ENCODE results near the gene TNPO2.
"Not testable (repeated sequence)": the region's sequence is repeated elsewhere in the genome, so short reads cannot be mapped to it uniquely, and the experiment has no call there.

Gene TNPO2

GRCh38 chr19:12705654-12706331 is 17.9 kb downstream of the TNPO2 start:
- no peak for DNase-seq (ENCODE audit: low read depth in 2 of 2)

- no peak for DNase-seq (ENCODE audit: low read depth in 2 of 2)
These were observed 18.6 kb downstream of the TNPO2 start for GRCh38 chr19:12705169-12705568.

GRCh38 chr19:12703046-12703445 is 20.7 kb downstream of the TNPO2 start:
- no peak for DNase-seq (ENCODE audit: low read depth in 2 of 2)

GRCh38 chr19:12701596-12702282 is 22.0 kb downstream of the TNPO2 start:
- DNase-seq (ENCODE audit: low read depth in 2 of 2): no peak

DNA sequence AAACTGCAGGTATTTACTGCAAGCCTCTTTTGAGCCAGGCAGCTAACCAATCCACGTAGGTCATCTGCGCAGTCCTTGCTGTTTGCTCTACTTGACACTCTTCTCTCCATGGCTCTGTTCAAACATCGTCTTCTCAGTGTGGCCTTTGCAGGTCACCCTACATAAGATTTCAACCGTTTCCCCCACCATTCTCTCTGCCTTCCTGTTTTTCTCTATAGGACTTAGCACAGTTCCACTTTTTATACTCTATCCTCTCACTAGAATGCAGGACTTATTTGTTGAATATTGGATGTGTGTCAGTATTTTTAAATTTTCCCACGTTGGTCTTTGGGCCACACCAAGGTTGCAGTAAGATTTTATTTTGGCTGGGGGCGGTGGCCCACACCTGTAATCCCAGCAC is 25.6 kb downstream of the TNPO2 start:
- no peak for DNase-seq (ENCODE audit: low read depth in 2 of 2)

DNA sequence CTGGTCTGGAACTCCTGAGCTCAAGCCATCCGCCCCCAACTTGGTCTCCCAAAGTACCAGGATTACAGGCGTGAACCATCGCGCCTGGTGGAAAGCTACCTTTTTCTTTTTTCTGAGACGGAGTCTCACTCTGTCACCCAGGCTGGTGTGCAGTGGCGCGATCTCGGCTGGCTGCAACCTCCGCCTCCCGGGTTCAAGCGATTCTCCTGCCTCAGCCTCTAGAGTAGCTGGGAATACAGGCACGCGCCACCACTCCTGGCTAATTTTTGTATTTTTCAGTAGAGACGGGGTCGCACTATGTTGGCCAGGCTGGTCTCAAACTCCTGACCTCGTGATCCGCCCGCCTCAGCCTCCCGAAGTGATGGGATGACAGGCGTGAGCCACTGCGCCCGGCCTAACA is 26.3 kb downstream of the TNPO2 start:
- not testable (repeated sequence) for DNase-seq (ENCODE audit: low read depth in 2 of 2)

DNA sequence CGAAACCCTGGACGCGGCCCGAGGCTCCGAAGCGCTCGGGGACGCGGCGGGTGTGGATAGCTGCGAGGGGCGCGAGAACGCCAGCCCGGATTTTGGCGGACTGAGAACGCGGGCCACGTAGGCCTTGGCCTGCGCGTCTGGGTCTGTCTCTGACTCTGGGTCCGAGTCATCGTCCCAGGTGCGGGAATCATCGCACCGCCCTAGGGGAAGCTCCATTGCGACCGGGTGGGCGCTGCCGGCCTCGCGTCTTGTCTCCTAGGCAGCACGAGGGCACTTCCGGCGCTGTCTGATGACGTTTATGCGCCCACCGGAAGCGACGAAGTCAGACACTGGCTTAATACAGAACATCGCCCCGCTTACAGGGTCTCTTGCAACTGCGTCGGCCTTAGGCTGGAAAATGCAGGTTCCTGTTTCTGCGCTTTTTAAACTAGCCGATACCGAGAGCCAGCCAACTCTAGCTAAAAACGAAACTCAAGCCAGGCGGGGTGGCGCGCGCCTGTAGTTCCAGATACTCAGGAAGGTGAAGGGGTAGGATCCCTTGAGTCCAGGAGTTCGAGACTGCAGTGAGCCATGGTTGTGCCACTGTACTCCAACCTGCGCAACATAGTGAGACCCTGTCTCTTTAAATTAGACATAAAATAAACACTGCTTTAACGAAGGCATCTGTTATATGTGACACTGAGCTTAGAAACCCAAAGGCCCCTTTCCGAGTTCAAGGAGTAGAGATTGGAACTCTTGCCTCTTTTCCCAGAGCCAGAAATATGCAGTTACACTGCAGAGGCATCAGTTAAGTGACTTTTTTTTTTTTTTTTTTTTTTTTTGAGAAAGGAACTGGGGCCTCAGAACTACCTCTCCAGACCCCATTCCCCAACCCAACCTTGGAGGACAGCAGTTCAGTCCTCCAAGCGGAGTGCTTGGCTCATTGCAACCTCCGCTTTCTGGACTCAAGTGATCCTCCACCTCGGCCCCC is 27.1 kb downstream of the TNPO2 start, which contains the start of gene FBXW9:
TSS of gene FBXW9 (minus strand) at position 266 of the 970 bp plus-strand sequence. CDS start at position 216, 50 bp downstream.
- peak; percentile 97 for DNase-seq (ENCODE audit: low read depth in 2 of 2)

DNA sequence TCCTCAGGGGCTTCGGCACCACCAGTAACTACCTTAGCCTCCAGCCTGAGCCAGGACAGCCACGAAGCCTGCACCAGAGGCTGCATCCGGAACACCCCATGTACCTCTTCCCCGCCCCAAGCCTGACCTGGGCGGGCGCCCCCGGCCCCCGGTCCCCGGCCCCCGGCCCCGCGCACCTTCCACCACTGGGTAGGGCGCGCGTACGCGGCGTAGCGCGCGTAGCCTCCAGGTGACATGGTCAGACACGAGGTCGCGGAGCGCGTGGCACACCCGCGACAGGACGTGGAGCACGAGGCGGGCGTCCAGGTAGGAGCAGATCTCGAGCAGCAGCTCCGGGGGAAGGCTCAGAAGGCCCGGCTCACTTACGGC is 27.8 kb downstream of the TNPO2 start:
- peak in 1 of 2 donors; percentile 31 for DNase-seq (ENCODE audit: low read depth in 2 of 2)

DNA sequence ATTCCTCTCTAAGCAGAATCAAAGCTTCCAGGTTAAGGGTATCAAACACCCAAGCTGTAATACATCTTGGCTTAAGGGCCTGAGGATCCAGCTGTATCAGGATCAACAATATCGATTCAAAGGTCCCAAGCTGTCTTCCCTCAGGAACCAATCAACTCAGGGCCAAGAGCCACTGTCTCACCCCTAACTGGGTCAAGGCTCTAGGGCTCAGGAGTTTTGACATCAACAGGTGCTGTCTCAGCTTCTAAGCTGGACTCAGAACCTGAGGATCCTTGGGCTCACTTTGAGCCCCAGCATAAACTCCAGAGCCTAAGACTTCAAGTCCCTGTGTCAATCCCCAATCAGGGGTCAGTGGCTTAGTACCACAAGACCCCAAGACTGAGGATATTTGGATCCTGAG is 28.2 kb downstream of the TNPO2 start:
- DNase-seq (ENCODE audit: low read depth in 2 of 2): no peak

GRCh38 chr19:12695096-12695495 is 28.6 kb downstream of the TNPO2 start:
- DNase-seq (ENCODE audit: low read depth in 2 of 2): no peak

DNA sequence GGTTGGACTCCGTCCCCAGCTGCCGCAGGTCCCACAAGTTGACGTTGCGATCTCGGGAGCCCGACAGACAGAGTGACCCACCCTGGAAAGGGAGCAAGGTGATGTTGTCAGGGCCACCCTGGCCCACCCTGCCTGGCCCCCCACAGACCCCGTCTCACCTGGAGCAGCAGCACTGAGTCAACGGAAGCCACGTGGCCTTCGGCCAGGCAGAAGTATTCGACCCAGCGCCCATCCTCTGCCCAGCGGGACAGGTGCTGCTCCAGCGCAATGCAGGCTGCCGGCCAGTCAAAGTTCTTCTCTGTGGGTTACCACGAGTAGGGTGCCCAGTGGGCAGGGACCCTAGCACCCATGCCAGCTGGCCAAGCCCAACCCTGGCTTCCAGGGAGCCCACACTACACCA is 29.1 kb downstream of the TNPO2 start:
- no peak for DNase-seq (ENCODE audit: low read depth in 2 of 2)

GRCh38 chr19:12692960-12693359 is 30.8 kb downstream of the TNPO2 start:
- DNase-seq (ENCODE audit: low read depth in 2 of 2): no peak

GRCh38 chr19:12689581-12690216 is 34.0 kb downstream of the TNPO2 start:
- DNase-seq (ENCODE audit: low read depth in 2 of 2): no peak

DNA sequence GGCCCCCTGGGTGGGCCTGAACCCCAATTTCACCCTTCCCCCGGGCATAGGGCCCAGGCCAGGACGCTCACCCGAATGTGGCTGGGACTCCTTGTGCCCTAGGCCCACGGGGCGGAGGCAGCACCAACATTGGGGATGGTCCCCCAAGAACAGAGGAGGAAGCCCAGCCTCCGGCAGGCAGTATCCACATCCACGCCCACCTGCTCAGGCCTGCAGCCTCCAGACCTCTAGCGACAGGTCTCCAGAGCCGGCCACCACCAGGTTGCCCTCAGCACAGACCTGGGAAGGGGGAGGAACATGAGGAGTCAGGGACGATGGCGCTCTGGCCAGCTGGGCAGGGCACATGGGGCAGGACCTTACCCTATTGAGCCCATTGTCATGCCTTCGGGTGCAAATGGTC is 34.7 kb downstream of the TNPO2 start:
- DNase-seq (ENCODE audit: low read depth in 2 of 2): no peak

- DNase-seq (ENCODE audit: low read depth in 2 of 2): no peak
These were observed 36.1 kb downstream of the TNPO2 start, which contains the start of gene GNG14 for GRCh38 chr19:12687496-12688196. GNG14 (plus strand) TSS chr19:12687998; CDS start chr19:12688049, 51 bp downstream.

GRCh38 chr19:12685831-12686230 is 37.9 kb downstream of the TNPO2 start:
- no peak for DNase-seq (ENCODE audit: low read depth in 2 of 2)

DNA sequence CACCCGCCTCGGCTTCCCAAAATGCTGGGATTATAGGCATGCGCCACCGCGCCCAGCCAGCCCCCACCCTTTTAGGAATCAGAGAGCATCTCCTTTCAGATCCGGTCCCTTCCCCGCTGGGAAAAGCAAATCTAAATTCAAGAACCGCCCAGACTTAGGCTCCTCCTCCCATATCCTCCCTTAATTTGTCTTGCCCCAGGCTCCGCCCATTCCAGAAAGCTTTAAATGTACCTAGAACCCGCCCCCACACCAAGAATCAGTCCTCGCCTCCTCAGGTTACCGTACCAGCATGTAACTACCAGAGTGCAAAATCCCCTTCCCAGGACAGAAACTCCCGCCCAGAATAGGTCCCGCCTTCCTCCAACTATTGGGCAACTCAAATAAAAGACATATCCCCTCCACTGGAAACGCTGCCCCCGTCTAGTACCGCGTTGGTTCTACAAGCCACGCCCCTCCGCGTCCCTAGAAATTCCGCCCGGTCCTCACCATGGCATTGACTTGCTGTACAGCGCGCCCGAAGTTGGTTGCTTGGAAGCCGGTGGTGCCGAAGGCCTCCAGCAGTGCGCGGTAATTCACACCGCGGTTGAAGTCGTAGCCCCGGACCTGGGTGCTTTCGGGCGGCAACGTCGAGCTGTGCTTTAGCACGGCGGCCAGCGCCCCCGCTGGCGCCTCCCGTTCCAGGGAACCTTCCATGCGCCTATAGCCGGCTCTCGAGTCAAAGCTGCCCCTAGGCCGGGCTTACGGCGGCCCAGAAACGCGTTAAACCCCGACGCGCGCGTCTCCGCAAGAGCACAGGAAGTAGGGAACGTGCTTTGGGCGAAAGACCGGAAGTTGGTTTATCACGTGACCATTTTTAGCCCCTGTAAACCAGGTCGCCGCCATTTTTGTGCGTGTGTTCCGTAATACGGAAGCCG is 42.4 kb downstream of the TNPO2 start, which contains the start of gene DHPS:
TSS of gene DHPS (minus strand) at position 807 of the 914 bp plus-strand sequence. CDS start at position 693, 114 bp downstream.
- DNase-seq (ENCODE audit: low read depth in 2 of 2): peak; percentile 79 to 81

GRCh38 chr19:12680034-12680433 is 43.7 kb downstream of the TNPO2 start:
- no peak for DNase-seq (ENCODE audit: low read depth in 2 of 2)

GRCh38 chr19:12678039-12678438 is 45.7 kb downstream of the TNPO2 start:
- not testable (repeated sequence) for DNase-seq (ENCODE audit: low read depth in 2 of 2)

- no peak for DNase-seq (ENCODE audit: low read depth in 2 of 2)
These were observed 46.8 kb downstream of the TNPO2 start for GRCh38 chr19:12676928-12677327.

Data from stimulated activated CD4-positive, alpha-beta T cell treated with anti-CD3 and anti-CD28 coated beads, Interleukin-1b, Interleukin-23, amount 100 ng/mL, for 4 hours (primary cell).